Left renal pelvis (tissue), 4 donors: Measurements from ENCODE around the gene CXCL10. TPM values are rescaled to one million over a fixed set of nuclear protein-coding genes. Genes with fewer than 3 reads are reported as not detected.

ENCODE experiments used
- DNase-seq, 4 donors: peaks; one replicate each; pipeline ENCODE4 v3.0.0-alpha.2; 2013; ENCODE audit warnings: low read depth in 4 of 4, low spot score in 3 of 4
- polyA plus RNA-seq, 4 donors: library from polyadenylated mRNA; unstranded; fragments of 120-200 nt; gene quantifications; one replicate each; pipeline ENCODE4 v1.2.1, GENCODE V29; 2013; ENCODE audit not compliant: insufficient read length in 4 of 4

The CXCL10 gene
- polyA plus RNA-seq, 4 donors: 1.1 to 7.5 (median 5.8) TPM

DNA sequence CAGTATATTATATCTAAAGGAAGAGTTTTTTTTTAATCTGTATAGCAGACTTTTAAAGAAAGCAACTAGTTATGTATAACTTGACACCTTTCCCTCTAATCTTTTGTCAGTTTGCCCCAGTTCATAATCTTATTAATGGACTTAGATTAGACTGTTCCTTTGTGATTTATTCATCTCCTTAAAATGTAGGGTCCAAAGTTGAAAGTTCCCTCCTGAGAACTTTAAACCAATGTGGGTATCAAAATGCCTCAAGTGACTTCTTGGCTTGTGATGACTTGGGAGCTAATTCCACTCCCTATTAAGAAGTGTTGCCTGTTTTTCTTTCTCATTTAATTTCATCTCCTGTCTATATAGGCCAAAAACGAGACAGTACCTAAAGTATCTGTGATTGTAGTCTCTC, 26.2 kb downstream of the CXCL10 start:
- DNase-seq: no peak

DNA sequence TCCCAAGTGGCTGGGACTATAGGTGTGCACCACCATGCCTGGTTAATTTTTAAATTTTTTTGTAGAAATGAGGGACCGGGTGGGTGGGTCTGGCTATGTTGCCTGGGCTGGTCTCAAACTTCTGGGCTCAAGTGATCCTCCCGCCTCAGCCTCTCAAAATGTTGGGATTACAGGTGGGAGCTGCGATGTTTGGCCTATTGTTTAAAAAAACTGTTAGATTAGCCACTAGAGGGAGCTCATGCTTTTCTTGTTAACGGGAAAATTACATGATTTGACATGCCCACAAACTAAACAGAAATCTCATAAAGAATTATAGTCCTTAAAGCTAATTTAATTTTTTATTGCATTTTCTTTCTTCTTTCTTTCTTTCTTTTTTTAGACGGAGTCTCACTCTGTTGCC, 27.6 kb downstream of the CXCL10 start:
- DNase-seq: peak in 1 of 4 donors; percentile 27

DNA sequence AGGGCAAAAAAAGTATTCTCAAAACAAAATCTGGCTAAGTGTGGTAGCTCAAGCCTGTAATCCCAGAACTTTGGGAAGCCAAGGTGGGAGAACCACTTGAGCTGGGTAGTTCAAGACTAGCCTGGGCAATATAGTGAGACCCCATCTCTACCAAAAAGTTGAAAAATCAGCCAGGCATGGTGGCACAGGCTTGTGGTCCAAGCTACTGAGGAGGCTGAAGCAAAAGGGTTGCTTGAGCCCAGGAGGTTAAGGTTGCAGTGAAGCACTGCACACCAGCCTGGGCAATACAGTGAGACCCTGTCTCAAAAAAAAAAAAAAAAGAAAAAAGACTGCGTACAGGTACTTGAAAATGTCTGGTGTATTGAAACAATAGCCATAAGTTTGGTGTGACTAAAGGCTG, 30.8 kb downstream of the CXCL10 start:
- no peak for DNase-seq

DNA sequence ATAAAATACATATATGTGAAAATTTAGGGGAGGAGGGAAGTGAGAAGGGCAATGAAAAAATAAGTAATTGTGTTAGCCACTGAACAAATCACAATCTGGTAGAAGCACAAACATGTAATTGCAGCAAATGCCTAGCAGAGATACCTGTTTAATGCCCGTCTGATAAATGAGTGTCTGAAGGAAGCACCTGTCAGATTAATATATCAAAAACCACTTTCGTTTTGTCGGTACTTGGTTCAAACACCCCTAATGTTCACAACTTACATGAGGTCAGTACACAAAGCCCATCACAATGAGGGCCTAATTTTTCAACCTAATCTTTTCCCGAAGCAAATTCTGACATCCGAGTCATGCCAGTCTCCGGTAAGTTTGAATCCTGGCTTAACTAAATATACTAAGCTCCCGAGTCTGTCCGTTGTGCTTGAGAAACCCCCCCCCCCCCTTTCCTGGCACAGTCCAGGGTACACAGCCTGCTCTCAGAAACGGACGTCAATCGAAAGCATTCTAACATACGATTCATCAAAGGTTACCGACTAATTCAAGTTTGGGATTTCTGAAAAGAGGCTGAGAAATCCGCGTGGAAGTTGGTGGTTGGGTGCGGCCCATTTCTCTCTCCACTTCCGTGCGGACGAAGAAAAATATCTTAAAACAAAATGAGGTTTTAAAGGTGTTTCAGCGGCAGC, 33.3 kb downstream of the CXCL10 start:
- no peak for DNase-seq

DNA sequence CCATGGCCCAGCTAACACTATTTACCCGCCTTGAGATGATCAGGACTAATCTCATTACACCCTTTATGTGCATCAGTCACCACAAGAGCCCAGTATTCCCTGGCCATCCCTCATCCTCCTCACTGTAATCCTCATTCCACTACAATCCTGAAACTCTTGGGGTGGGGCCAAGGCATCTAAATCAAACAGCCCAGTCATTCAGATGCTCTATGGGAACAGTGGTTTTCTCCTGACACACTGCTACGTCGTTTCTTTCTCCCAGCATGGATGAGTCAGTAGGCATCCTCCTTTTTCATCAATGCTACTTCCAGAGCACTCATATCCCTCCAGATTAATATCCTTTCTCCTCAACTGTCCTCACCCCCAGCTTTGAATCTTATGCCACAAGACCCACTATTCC, 38.2 kb downstream of the CXCL10 start:
- DNase-seq: no peak

DNA sequence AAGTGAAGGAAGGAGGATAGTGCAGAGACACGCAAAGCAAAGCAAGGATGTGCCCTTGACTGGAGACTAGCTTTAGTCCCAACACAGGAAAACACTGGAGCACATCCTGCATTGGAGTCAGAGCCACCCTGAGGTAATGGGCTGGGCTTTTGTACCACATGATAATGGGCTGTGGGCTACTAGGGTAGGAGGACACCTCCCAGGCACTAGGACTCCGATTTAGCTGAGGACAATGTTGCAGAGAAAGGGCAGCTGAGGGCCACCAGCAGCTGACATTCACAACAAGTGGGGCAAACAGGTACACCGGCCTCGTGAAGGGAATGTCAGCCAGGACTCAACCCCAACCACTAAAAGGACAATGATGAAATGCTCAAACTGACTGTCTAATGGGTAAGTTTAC, 42.7 kb downstream of the CXCL10 start:
- no peak for DNase-seq

DNA sequence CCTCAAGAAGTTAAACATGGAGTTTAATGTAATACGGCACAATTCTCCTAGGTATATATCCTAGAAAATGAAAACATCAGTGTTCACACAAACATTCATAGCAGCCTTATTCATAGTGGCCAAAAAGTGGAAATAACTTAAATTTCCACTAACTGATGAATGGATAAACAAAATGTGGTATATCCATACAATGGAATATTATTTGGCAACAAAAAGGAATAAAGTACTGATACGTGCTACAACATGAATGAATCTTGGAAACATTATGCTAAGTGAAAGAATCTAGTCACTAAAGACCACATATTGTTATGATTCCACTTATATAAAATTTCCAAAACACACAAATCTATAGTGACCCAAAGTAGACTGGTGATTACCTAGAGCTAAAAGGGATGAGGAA, 47.1 kb downstream of the CXCL10 start:
- no peak for DNase-seq

DNA sequence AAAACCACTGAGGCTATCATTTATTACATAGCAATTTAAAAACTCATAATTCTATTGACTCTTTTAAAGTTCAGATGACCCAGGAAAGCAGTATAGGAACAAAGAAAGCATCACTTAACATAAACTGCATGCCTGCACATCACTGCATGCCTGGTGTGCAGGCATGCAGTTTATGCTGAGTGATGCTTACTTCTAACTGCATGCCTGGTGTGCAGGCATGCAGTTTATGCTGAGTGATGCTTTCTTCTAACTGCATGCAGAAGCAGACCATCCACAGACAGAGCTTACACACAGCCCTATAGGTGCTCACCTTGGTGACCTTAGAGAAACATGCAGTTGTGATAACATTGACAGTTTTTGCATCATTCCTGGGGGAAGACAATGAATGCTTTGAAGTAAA, 49.5 kb downstream of the CXCL10 start:
- no peak for DNase-seq

Other genes with a start within 250 kb of the CXCL10 start
- gene PPEF2, start 121.0 kb downstream of the CXCL10 start, polyA plus RNA-seq: under 1 TPM in 2 of 4 donors, not detected in 2; 0.06 to 0.11 TPM
- 10 to 100 TPM in 3 of 4 donors, 1 to 10 TPM in 1; 7.1 to 16.8 (median 14.1) TPM for gene NAAA, start 82.5 kb downstream of the CXCL10 start, polyA plus RNA-seq
- gene SDAD1, start 32.6 kb downstream of the CXCL10 start, polyA plus RNA-seq: 10 to 100 TPM; 35.4 to 53.3 (median 48.6) TPM
- gene CXCL9, start 16.0 kb downstream of the CXCL10 start, polyA plus RNA-seq: under 1 TPM in 3 of 4 donors, not detected in 1; 0.08 to 0.30 (median 0.21) TPM
- under 1 TPM; 0.18 to 0.62 (median 0.41) TPM for gene CXCL11, start 12.6 kb upstream of the CXCL10 start, polyA plus RNA-seq
- gene ART3, start 51.2 kb upstream of the CXCL10 start, polyA plus RNA-seq: under 1 TPM; 0.27 to 0.79 (median 0.56) TPM
- gene NUP54, start 124.9 kb upstream of the CXCL10 start, polyA plus RNA-seq: 10 to 100 TPM; 71.4 to 82.7 (median 78.2) TPM
- gene SCARB2, start 190.3 kb upstream of the CXCL10 start, polyA plus RNA-seq: 100 to 1,000 TPM; 138 to 220 (median 191) TPM
- gene FAM47E, start 228.2 kb upstream of the CXCL10 start, polyA plus RNA-seq: 10 to 100 TPM in 1 of 4 donors, 1 to 10 TPM in 2, under 1 TPM in 1; 0.53 to 11.1 (median 6.6) TPM